Measurements from ENCODE around the gene SAPCD2. TPM values are rescaled to one million over a fixed set of nuclear protein-coding genes. Genes with fewer than 3 reads are reported as not detected.

Gene SAPCD2
- total and polyA plus RNA-seq, 2 of the 8 experiments (the other 6 are each of a cell fraction or from before 2014, with no cell fraction given), result 12.7 to 32.1 TPM

GRCh38 chr9:137077758-137078693 lies 7.7 kb upstream of the SAPCD2 start (continued):
- TF ChIP-seq NANOG (IDR thresholded peaks at IDR 0.05; ENCODE audit: insufficient read depth, low read depth, low read length, poor library complexity, severe bottlenecking) (no peak), JUND (IDR thresholded peaks at IDR 0.05; ENCODE audit: low read length) (no peak), SUZ12 (IDR thresholded peaks at IDR 0.05; ENCODE audit: low read length) (peak; percentile 87), SIX5 (IDR thresholded peaks at IDR 0.05; ENCODE audit: low read depth, low read length) (no peak), SP2 (IDR thresholded peaks at IDR 0.05; ENCODE audit: low read length) (no peak), TAF7 (optimal IDR thresholded peaks at IDR 0.05; ENCODE audit: borderline replicate concordance, low read depth, low read length) (no peak), EZH2 (IDR thresholded peaks at IDR 0.05; ENCODE audit: low read depth, low read length, severe bottlenecking) (peak; percentile 90)
